Uterus (tissue), 4 donors: ENCODE results near the gene PDE4D. TPM values are rescaled to one million over a fixed set of nuclear protein-coding genes. Genes with fewer than 3 reads are reported as not detected.

Experiments
- DNase-seq, 2 donors: peaks; one replicate each; pipeline ENCODE4 v3.0.0-alpha.2; 2019 to 2020
- H3K27ac ChIP-seq, 2 donors: fragments of 200-600 bp; sonication (generic); 1 replicate in 1 of 2; 2 replicates in 1 of 2; pipeline ENCODE4 v1.5.1; 2016 to 2018
- H3K27me3 ChIP-seq, 2 donors: fragments of 200-600 bp; sonication (generic); one replicate each; pipeline ENCODE4 v1.5.1; 2018 to 2019; ENCODE audit warnings: control low read depth in 1 of 2
- H3K36me3 ChIP-seq, 2 donors: fragments of 200-600 bp; sonication (generic); one replicate each; pipeline ENCODE4 v1.5.1; 2019; ENCODE audit warnings: control low read depth in 1 of 2
- H3K4me1 ChIP-seq, 2 donors: fragments of 200-600 bp; sonication (generic); one replicate each; pipeline ENCODE4 v1.5.1; 2018 to 2019; ENCODE audit warnings: control low read depth in 1 of 2
- H3K4me3 ChIP-seq, 2 donors: fragments of 200-600 bp; sonication (generic); 1 replicate in 1 of 2; 2 replicates in 1 of 2; pipeline ENCODE4 v1.5.1; 2018 to 2019; ENCODE audit warnings: mild to moderate bottlenecking in 1 of 2
- H3K9me3 ChIP-seq, 2 donors: fragments of 200-600 bp; sonication (generic); one replicate each; pipeline ENCODE4 v1.5.1; 2019; ENCODE audit warnings: control low read depth in 1 of 2
- CTCF ChIP-seq, 4 experiments: fragments of 200-600 bp in 2 of 4; fragments of 450-650 bp in 2 of 4; sonication (generic) in 2 of 4; IDR thresholded peaks; one replicate each; pipeline ENCODE4 v1.5.1; 2016 to 2019; ENCODE audit warnings: antibody characterized with exemption in 4 of 4, mild to moderate bottlenecking in 2 of 4, moderate library complexity in 1 of 4
- POLR2A ChIP-seq, 2 donors: fragments of 450-650 bp; IDR thresholded peaks; one replicate each; pipeline ENCODE4 v1.6.1; 2016; ENCODE audit warnings: antibody characterized with exemption in 2 of 2, mild to moderate bottlenecking in 1 of 2, moderate library complexity in 1 of 2
- intact Hi-C: fragments of 100-400 bp; cut with DNase I; formaldehyde crosslinking; loops from one replicate; pipeline ENCODE4 v1.15.1; 2023; ENCODE audit warnings: low total_unique reads
- total RNA-seq, 4 donors: library from RNA; depleted of rRNA in 3 of 4; stranded (reverse); fragments of >200 nt in 3 of 4; gene quantifications; one replicate each; pipeline versions ENCODE4 v1.1.0 to v1.2.4, GENCODE V29; 2014 to 2023
- donor health status: DM: yes; HTN: yes; CAD: no.

The PDE4D gene
- total RNA-seq, 4 donors from 2014 or later = 27.1 to 77.0 (median 45.8) TPM

- TF ChIP-seq CTCF (IDR thresholded peaks at IDR 0.05) = no peak
- no peak for TF ChIP-seq POLR2A (IDR thresholded peaks at IDR 0.05)
- Histone ChIP-seq H3K36me3 (no peaks in the 10 kb centered on the region), H3K4me1 (no peaks in the 10 kb centered on the region), H3K4me3 (no peak overlapping the region), H3K27me3 (no peaks in the 10 kb centered on the region), H3K9me3 (no peaks in the 10 kb centered on the region), H3K27ac (no peak overlapping the region)
- DNase-seq = no peak
- intact Hi-C loops = no loop called here
These were observed 149.0 kb downstream of the PDE4D start for GRCh38 chr5:59744531-59744992.

DNA sequence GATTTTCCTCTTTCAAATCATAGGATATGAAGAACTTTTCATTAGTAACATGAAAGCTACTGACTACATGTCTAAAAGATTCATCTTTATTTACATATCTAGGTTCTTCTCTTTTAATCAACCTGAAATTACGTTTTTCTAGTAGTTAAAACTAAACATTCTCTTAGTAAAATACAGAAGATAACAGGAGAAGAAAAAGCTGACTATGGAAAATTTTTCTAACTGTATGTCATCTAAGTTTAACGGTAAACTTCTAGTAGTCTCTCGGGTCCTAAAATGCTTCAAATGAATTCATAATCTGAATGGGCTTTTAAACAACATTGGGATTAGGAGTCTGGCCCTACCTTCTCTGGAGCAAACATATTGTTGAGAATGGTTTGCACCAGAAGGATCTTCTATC, 151.9 kb downstream of the PDE4D start:
- intact Hi-C loops = no loop called here
- Histone ChIP-seq H3K36me3 (no peaks in the 10 kb centered on the region), H3K9me3 (no peaks in the 10 kb centered on the region), H3K27me3 (no peaks in the 10 kb centered on the region), H3K4me3 (no peak overlapping the region), H3K27ac (no peak overlapping the region), H3K4me1 (no peaks in the 10 kb centered on the region)
- no peak for DNase-seq
- TF ChIP-seq CTCF (IDR thresholded peaks at IDR 0.05) (no peak), POLR2A (IDR thresholded peaks at IDR 0.05) (no peak)

- no peaks in the 10 kb centered on the region for H3K9me3 ChIP-seq
- H3K4me1 ChIP-seq = no peaks in the 10 kb centered on the region
- TF ChIP-seq POLR2A (IDR thresholded peaks at IDR 0.05) = no peak
- TF ChIP-seq CTCF (IDR thresholded peaks at IDR 0.05) = no peak
- H3K36me3 ChIP-seq = no peaks in the 10 kb centered on the region
- intact Hi-C loops = no loop called here
- no peak for DNase-seq
- no peak overlapping the region for H3K27ac ChIP-seq
- no peak overlapping the region for H3K4me3 ChIP-seq
- H3K27me3 ChIP-seq = no peaks in the 10 kb centered on the region
These were observed 155.5 kb downstream of the PDE4D start for GRCh38 chr5:59738024-59738423.

DNA sequence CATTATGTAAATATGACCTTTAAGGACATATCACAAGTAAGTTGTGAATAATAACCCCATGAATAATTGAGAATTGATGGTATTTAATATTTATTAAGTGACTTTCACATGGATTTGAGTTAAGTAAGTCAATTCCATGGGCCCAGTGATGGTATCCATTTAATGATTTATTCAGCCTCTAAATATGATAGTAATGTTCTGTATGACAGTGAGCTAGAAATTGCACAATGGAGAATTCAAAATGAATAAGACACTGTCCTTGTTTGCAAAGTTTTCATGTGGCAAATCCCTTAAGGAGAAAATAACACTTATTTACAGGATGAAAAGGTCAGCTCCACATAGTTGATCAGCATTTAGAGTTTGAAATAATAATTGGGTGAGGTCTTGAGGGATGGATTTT, 160.7 kb downstream of the PDE4D start:
- TF ChIP-seq CTCF (IDR thresholded peaks at IDR 0.05) = no peak
- no peak for TF ChIP-seq POLR2A (IDR thresholded peaks at IDR 0.05)
- Histone ChIP-seq H3K27ac (no peak overlapping the region), H3K4me1 (no peaks in the 10 kb centered on the region), H3K27me3 (no peaks in the 10 kb centered on the region), H3K36me3 (no peaks in the 10 kb centered on the region), H3K9me3 (no peaks in the 10 kb centered on the region), H3K4me3 (no peak overlapping the region)
- DNase-seq = no peak
- intact Hi-C loops = no loop called here

- no peak overlapping the region for H3K27ac ChIP-seq
- H3K36me3 ChIP-seq = no peaks in the 10 kb centered on the region
- no peak overlapping the region for H3K4me3 ChIP-seq
- no peaks in the 10 kb centered on the region for H3K9me3 ChIP-seq
- no peaks in the 10 kb centered on the region for H3K4me1 ChIP-seq
- intact Hi-C loops = no loop called here
- no peaks in the 10 kb centered on the region for H3K27me3 ChIP-seq
- no peak for DNase-seq
- TF ChIP-seq CTCF (IDR thresholded peaks at IDR 0.05) (no peak), POLR2A (IDR thresholded peaks at IDR 0.05) (no peak)
These were observed 161.2 kb downstream of the PDE4D start for GRCh38 chr5:59732301-59732700.
